Measurements from ENCODE around the gene SYNRG.

- no peak for TF ChIP-seq CTCF (IDR thresholded peaks at IDR 0.05)
- no peak for TF ChIP-seq POLR2A (IDR thresholded peaks at IDR 0.05)
These were observed 3.3 kb downstream of the SYNRG start for GRCh38 chr17:37605813-37606505.
